Pancreas (tissue), 10 donors: ENCODE measurements around the gene M1AP. TPM values are rescaled to one million over a fixed set of nuclear protein-coding genes. Genes with fewer than 3 reads are reported as not detected.

Source experiments
- ATAC-seq, 4 donors: fragments of 200-7000 bp; cut with Tn5 transposase; one replicate each; pipeline versions ENCODE4 v1.8.0 to v1.9.1; 2020; ENCODE audit warnings: mild to moderate bottlenecking in 4 of 4, moderate library complexity in 4 of 4
- DNase-seq, 6 donors: peaks; one replicate each; pipeline ENCODE4 v3.0.0-alpha.2; 2020
- FAIRE-seq: peaks from 2 replicates; lab custom pipeline; 2012; peaks lifted over from hg19 to GRCh38; lab: Jason Lieb, UNC
- H3K27ac ChIP-seq, 4 donors: fragments of 200-600 bp; sonication (generic); 1 replicate in 3 of 4; 2 replicates in 1 of 4; pipeline versions ENCODE4 v1.5.0 to v1.8.0; 2020
- H3K27me3 ChIP-seq, 4 donors: fragments of 200-600 bp; one replicate each; pipeline ENCODE4 v1.8.0; 2021
- H3K36me3 ChIP-seq, 3 donors: fragments of 200-600 bp; sonication (generic) in 1 of 3; one replicate each; pipeline versions ENCODE4 v1.5.0 to v1.8.0; 2020 to 2021
- H3K4me1 ChIP-seq, 3 donors: fragments of 200-600 bp; one replicate each; pipeline ENCODE4 v1.8.0; 2021
- H3K4me3 ChIP-seq, 4 donors: fragments of 200-600 bp; sonication (generic) in 2 of 4; one replicate each; pipeline versions ENCODE4 v1.5.0 to v1.8.0; 2020 to 2021
- H3K9me3 ChIP-seq, 4 donors: fragments of 200-600 bp; one replicate each; pipeline ENCODE4 v1.8.0; 2021
- WGBS, 2 donors: extraction: QIAGEN DNeasy Blood & Tissue Kit; methylation state at CpG; one replicate each; pipeline ENCODE4 v1.1.7; 2013; 5-methylcytosine and 5-hydroxymethylcytosine counted together
- intact Hi-C, 3 donors: fragments of 100-400 bp; cut with DNase I; formaldehyde crosslinking; loops; one replicate each; pipeline versions ENCODE4 v1.11.1 to v1.14.2; 2022
- polyA plus RNA-seq, 2 donors: library from polyadenylated mRNA; stranded (reverse); fragments of 200-250 nt; gene quantifications; one replicate each; pipeline ENCODE4 v1.2.3, GENCODE V29; 2013
- total RNA-seq, 6 donors: library from RNA; stranded (reverse); fragmentation: NEBNext Ultra II Directional in 4 of 6; extraction: Animal tissue kit (Norgen Biotek cat#: 25700) in 4 of 6; gene quantifications; one replicate each; pipeline versions ENCODE4 v1.2.1 to v1.2.4, GENCODE V29; 2021 to 2023
- TF ChIP-seq, protein P1 (sequence below), 4 donors: fragments of 200-600 bp; sonication (generic) in 3 of 4; IDR thresholded peaks; one replicate each; pipeline versions ENCODE4 v1.5.0 to v1.8.0; 2021; ENCODE audit warnings: antibody characterized with exemption in 4 of 4
- donor health status: healthy with polysubstance abuse.
- donor health status: DM: no; HTN: no; CAD: no; lungs with moderate emphysema.
- donor health status: DM: no; HTN: no; CAD: no.
- donor health status: control.
- donor health status: control.
- donor health status: Bipolar disorder and iron deficiency.
- donor health status: DM: yes; HTN: yes; CAD: no.
- donor health status: DM: no; HTN: no; CAD: no.
- donor health status: DM: no; HTN: no; CAD: no.
- donor health status: DM: yes; HTN: yes; CAD: no.

Gene M1AP
- total and polyA plus RNA-seq, 8 donors, result 0.11 to 0.66 (median 0.27) TPM

DNA sequence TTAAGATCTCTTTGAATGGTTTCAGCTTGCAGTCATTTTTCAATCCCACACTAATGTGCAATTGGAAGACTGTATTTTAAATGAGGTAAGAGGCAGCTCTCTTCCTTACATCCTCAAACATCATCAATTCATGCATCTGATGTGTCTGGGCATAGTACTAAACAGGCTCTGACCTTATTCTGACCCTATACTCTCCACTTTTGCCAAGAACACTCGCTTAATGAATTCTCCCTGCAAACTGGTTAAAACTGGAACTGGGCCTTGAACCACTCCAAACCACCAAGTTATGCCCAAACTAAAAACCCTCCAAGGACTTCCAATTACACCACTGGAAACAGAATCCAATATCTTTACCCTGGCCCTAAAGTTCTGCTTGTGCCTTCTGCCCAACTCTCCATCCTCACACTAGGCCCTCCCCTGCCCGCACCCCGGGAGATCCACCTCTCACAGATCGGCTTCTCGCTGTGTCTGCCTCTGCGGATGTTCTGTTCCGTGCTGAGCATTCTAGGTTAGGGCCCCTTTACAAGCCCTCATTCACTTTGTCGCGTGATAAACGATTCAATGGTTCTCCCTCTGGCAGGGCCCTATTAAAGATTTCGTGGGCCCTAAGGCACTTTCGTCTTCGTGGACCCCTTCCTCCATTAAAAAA lies 1.2 kb downstream of the M1AP start:
- no peak for ATAC-seq
- intact Hi-C loops, result no loop called here
- DNase-seq, result no peak
- FAIRE-seq, result no peak
- no peak overlapping the region for H3K4me3 ChIP-seq
- WGBS, 2 donors, result 94 to 98% methylated on average over 13 of the region's 13 CpGs
- no peaks in the 10 kb centered on the region for H3K36me3 ChIP-seq
- no peaks in the 10 kb centered on the region for H3K4me1 ChIP-seq
- H3K27me3 ChIP-seq, result no peaks in the 10 kb centered on the region
- no peaks in the 10 kb centered on the region for H3K9me3 ChIP-seq
- H3K27ac ChIP-seq, result no peak overlapping the region
- TF ChIP-seq, protein P1, sequence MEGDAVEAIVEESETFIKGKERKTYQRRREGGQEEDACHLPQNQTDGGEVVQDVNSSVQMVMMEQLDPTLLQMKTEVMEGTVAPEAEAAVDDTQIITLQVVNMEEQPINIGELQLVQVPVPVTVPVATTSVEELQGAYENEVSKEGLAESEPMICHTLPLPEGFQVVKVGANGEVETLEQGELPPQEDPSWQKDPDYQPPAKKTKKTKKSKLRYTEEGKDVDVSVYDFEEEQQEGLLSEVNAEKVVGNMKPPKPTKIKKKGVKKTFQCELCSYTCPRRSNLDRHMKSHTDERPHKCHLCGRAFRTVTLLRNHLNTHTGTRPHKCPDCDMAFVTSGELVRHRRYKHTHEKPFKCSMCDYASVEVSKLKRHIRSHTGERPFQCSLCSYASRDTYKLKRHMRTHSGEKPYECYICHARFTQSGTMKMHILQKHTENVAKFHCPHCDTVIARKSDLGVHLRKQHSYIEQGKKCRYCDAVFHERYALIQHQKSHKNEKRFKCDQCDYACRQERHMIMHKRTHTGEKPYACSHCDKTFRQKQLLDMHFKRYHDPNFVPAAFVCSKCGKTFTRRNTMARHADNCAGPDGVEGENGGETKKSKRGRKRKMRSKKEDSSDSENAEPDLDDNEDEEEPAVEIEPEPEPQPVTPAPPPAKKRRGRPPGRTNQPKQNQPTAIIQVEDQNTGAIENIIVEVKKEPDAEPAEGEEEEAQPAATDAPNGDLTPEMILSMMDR (IDR thresholded peaks at IDR 0.05), result no peak

DNA sequence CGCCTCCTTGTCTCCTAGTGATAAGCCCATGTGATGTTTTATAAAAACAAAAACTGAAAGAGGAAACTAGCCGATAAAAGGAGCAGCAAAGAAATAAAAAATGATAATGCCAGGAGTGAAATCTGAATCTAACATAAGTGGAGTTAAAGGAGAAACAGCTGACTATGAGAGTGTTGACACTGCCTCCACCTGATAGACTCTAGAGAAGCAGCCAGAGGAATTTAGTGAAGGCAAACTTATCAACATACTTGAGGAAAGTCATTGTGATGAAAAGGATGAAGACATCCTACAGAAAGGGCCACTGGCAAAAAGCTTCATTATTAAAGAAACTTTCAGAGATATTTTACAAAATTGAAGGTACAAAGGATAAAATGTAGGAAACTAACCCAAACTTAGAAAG lies 1.9 kb downstream of the M1AP start:
- Histone ChIP-seq H3K4me1 (no peaks in the 10 kb centered on the region), H3K27me3 (no peaks in the 10 kb centered on the region), H3K27ac (no peak overlapping the region), H3K4me3 (no peak overlapping the region), H3K36me3 (no peaks in the 10 kb centered on the region), H3K9me3 (no peaks in the 10 kb centered on the region)
- intact Hi-C loops, result no loop called here
- TF ChIP-seq, protein P1 (IDR thresholded peaks at IDR 0.05), result no peak
- no peak for ATAC-seq
- 53 to 58% methylated on average over 2 of the region's 2 CpGs for WGBS, 2 donors
- no peak for FAIRE-seq
- no peak for DNase-seq

DNA sequence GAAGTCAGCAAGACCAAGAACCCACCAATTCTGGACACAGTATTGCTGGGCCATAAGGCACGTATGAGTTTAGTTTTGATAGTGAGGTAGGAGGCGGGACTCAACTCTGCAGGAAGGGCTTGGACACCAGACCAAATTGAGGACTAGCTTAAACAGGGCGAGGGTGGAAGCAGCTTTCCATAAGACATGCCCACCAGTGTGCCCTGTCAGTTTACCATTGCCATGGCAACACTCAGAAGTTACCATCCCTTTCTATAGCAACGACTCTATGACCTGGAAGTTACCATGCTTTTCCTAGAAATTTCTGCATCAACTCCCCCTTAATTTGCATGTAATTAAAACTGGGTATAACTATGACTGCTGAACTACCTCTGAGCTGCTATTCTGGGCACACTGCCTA lies 2.8 kb downstream of the M1AP start:
- H3K27me3 ChIP-seq, result no peaks in the 10 kb centered on the region
- H3K9me3 ChIP-seq, result no peaks in the 10 kb centered on the region
- intact Hi-C loops, result no loop called here
- FAIRE-seq (no peak), DNase-seq (no peak), ATAC-seq (no peak)
- H3K4me3 ChIP-seq, result no peak overlapping the region
- no peaks in the 10 kb centered on the region for H3K4me1 ChIP-seq
- TF ChIP-seq, protein P1 (IDR thresholded peaks at IDR 0.05), result no peak
- no peak overlapping the region for H3K27ac ChIP-seq
- H3K36me3 ChIP-seq, result no peaks in the 10 kb centered on the region
- WGBS, 2 donors, result 77 to 80% methylated on average over 4 of the region's 4 CpGs

DNA sequence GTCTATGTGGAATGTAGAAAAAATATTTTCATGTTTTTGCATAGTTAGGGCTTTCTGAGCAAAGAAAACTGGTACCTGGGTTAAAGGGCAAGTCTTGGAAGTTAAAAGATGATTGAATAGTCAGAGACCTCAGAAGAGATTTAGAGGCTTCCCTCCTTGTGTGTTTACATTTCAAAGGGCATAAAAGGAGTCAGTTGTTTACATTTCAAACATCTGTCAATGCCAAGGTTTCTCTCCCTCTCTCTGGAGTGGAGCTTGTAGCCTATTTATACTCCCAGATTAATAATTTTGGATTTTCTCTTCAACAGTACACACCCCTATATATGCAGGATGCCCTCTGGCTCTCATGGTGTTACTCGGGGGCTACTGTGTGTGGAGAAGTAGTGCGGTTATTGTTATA lies 8.6 kb downstream of the M1AP start:
- TF ChIP-seq, protein P1 (IDR thresholded peaks at IDR 0.05), result no peak
- no peak for ATAC-seq
- 70 to 71% methylated on average over 2 of the region's 2 CpGs for WGBS, 2 donors

DNA sequence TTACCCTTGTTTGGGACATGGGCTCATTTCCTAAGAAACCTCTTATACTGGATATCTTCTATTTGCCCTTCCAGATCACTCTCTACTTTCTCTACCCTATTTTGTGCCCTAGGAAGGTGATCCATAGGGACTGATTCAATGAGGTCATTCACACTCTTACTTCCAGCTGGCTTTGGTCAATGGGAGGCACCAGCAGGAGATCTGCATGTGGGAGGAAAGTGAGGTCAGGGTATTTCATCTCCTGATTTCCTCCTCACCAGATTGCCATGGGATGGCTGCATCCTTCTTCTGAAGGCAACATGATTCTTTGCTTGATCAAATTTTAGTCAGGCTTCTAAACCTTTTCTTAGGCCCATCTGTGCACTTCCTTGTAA lies 15.2 kb downstream of the M1AP start:
- intact Hi-C loops, result no loop called here
- ATAC-seq (no peak), DNase-seq (no peak), FAIRE-seq (no peak)
- H3K4me1 ChIP-seq, result peaks cover 0 to 5% (median 0%) of the 10 kb centered on the region in 3 donors
- no peaks in the 10 kb centered on the region for H3K27me3 ChIP-seq
- no peak overlapping the region for H3K27ac ChIP-seq
- no peak overlapping the region for H3K4me3 ChIP-seq
- H3K36me3 ChIP-seq, result no peaks in the 10 kb centered on the region
- no peaks in the 10 kb centered on the region for H3K9me3 ChIP-seq
- TF ChIP-seq, protein P1 (IDR thresholded peaks at IDR 0.05), result no peak

More for the DNA sequence above, 8.6 kb downstream of the M1AP start:
- Histone ChIP-seq H3K4me3 (no peak overlapping the region), H3K27ac (no peak overlapping the region), H3K27me3 (no peaks in the 10 kb centered on the region), H3K4me1 (no peaks in the 10 kb centered on the region), H3K36me3 (no peaks in the 10 kb centered on the region), H3K9me3 (no peaks in the 10 kb centered on the region)
- DNase-seq, result no peak
- FAIRE-seq, result no peak
- intact Hi-C loops, result no loop called here
